Measurements from ENCODE around the gene ZRSR2. TPM values are rescaled to one million over a fixed set of nuclear protein-coding genes. Genes with fewer than 3 reads are reported as not detected.

ZRSR2 gene, protein sequence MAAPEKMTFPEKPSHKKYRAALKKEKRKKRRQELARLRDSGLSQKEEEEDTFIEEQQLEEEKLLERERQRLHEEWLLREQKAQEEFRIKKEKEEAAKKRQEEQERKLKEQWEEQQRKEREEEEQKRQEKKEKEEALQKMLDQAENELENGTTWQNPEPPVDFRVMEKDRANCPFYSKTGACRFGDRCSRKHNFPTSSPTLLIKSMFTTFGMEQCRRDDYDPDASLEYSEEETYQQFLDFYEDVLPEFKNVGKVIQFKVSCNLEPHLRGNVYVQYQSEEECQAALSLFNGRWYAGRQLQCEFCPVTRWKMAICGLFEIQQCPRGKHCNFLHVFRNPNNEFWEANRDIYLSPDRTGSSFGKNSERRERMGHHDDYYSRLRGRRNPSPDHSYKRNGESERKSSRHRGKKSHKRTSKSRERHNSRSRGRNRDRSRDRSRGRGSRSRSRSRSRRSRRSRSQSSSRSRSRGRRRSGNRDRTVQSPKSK
- total RNA-seq: 9.7 TPM

DNA sequence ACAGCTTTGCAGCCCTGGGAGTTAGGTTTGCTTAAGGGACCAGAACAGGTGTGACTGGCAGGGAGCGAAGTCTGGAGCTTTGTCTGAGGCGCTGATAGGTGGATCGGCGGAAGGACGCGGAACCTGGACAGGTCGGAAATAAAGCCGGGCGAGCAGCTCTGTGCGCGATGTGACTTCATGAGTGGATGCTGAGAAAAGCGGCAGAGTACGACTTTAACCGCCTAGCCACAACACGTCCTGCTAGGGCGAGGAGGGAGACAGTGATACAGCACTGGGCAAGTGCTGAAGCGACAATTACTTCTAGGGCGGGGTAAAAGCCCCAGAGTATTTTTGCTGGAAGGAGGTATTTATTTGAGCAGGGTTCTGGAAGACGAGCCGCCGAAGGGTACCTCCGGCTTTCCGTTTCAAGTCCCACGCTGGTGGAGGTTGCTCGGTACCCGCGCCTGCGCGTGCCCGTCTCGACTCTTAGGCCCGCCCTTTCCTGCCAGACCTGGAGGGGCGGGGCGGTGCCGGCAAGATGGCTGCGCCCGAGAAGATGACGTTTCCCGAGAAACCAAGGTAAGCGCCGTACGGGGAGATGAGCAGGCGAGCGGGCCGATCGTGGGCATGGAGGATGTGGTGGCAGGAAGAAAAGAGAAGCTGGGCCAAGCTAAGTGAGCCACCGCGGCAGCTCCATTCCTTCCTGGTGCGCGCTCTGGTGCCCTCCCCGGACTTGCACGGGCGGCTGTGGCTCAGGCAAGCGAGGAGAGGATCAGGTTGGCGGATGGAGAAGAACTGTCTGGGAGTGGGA is at the start of gene ZRSR2:
Gene ZRSR2, plus strand, starts transcription at position 506 of the 790 bp plus-strand sequence. Its CDS starts 12 bp downstream, at position 518.

DNA sequence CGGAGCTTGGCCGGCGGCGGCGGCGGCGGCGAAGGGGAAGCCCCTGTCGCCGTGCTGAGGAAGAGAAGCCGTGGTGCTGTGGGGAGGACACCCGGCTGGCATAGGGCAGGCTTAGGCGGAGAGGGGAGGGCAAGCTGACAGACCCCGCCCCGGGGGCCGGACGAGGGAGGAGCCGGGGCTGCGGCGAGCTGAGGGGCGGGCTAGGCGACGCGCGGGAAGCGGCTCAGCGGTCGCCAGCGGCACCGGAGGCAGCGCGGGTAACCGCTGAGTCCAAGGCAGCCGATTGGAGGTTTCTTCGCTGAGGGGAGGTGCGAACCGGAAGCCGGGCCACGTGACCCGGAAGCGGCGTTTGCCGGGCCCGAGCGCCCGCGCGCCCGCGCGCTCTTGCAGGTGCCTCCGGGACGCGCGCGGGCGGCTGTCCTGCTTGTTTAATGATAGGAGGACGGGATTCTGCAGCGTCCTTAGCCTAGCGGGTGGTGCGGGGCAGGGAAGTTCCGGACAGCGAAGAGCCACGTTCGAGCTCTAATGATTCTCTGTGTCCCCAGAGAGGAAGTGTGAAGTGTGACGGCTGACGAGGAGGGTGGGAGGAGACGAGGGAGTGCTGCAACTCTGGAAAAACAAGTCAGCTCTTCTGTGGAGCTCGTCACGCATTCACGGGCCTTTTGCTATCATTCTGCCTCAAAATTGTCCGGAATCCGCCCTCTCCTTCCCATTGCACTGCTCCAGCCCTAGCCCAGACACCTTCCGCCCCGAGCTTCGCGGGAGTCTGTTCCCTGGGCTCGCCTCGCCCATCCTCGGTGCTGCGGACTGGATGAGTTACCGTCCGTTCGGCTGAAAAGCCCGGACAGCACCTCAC is 64.7 kb downstream of the ZRSR2 start, which contains the start of gene AP1S2:
Gene AP1S2, minus strand, starts transcription at position 102 of the 856 bp plus-strand sequence. CDS start 2,289 bp downstream, outside the sequence.

Other genes with a start within 250 kb of the ZRSR2 start
- not detected for gene ACE2, start 189.5 kb upstream of the ZRSR2 start, total RNA-seq
- gene CLTRN, start 125.7 kb upstream of the ZRSR2 start, total RNA-seq: not detected
- gene CA5B, start 52.2 kb upstream of the ZRSR2 start, total RNA-seq: 14.7 TPM
- gene AP1S2, start 64.3 kb downstream of the ZRSR2 start, total RNA-seq: 156 TPM